GM23338 (cell line): Measurements from ENCODE around the gene CKS1B. TPM values are rescaled to one million over a fixed set of nuclear protein-coding genes. Genes with fewer than 3 reads are reported as not detected.

Experiments
- ATAC-seq: fragments of 200-7000 bp; cut with Tn5 transposase; 3 replicates; pipeline ENCODE4 v1.9.1; 2020
- DNase-seq: peaks from one replicate; pipeline ENCODE4 v3.0.0-alpha.2; 2015; ENCODE audit warnings: low spot score
- H2AFZ ChIP-seq: fragments of 200-600 bp; sonication (generic); 2 replicates; pipeline ENCODE4 v1.8.0; 2016; ENCODE audit warnings: antibody characterized with exemption, mild to moderate bottlenecking, moderate library complexity
- H3F3A ChIP-seq: fragments of 200-600 bp; sonication (generic); replicated peaks from 2 replicates; pipeline ENCODE4 v1.8.0; 2017; ENCODE audit warnings: antibody characterized with exemption, mixed run types, low read depth
- H3K27ac ChIP-seq: fragments of 200-600 bp; sonication (generic); 2 replicates; pipeline ENCODE4 v1.6.1; 2016; ENCODE audit warnings: low read depth
- H3K27me3 ChIP-seq: fragments of 200-600 bp; sonication (generic); 2 replicates; pipeline ENCODE4 v1.8.0; 2016; ENCODE audit warnings: mild to moderate bottlenecking, mixed run types, moderate library complexity; ENCODE audit not compliant: insufficient read depth
- H3K36me3 ChIP-seq: fragments of 200-600 bp; sonication (generic); 2 replicates; pipeline ENCODE4 v1.8.0; 2016; ENCODE audit warnings: mild to moderate bottlenecking; ENCODE audit not compliant: insufficient read depth
- H3K4me1 ChIP-seq: fragments of 200-600 bp; sonication (generic); 2 replicates; pipeline ENCODE4 v1.8.0; 2016; ENCODE audit warnings: mild to moderate bottlenecking, moderate library complexity; ENCODE audit not compliant: insufficient read depth
- H3K4me2 ChIP-seq: fragments of 200-600 bp; sonication (generic); 2 replicates; pipeline ENCODE4 v1.7.1; 2017; ENCODE audit warnings: mixed run types
- H3K4me3 ChIP-seq: fragments of 200-600 bp; sonication (generic); 2 replicates; pipeline ENCODE4 v1.6.1; 2016; ENCODE audit warnings: mixed run types
- H3K79me2 ChIP-seq: fragments of 200-600 bp; sonication (generic); replicated peaks from 2 replicates; pipeline ENCODE4 v1.8.0; 2017; ENCODE audit warnings: mild to moderate bottlenecking; ENCODE audit not compliant: insufficient read depth
- H3K9me2 ChIP-seq: fragments of 200-600 bp; sonication (generic); 2 replicates; pipeline ENCODE4 v1.8.0; 2017; ENCODE audit not compliant: insufficient read depth
- H4K20me1 ChIP-seq: fragments of 200-600 bp; sonication (generic); replicated peaks from 2 replicates; pipeline ENCODE4 v1.8.0; 2017; ENCODE audit warnings: mild to moderate bottlenecking; ENCODE audit not compliant: insufficient read depth
- H3K27ac Mint-ChIP-seq: 2 replicates; pipeline ENCODE4 v1.8.0; 2020; ENCODE audit warnings: inconsistent platforms, mild to moderate bottlenecking, moderate library complexity, mixed read lengths
- H3K27me3 Mint-ChIP-seq: 3 replicates; pipeline ENCODE4 v1.8.0; 2022; ENCODE audit warnings: low read depth, mild to moderate bottlenecking, moderate library complexity, mixed read lengths, inconsistent platforms; ENCODE audit not compliant: insufficient read depth, poor library complexity
- H3K36me3 Mint-ChIP-seq: 3 replicates; pipeline ENCODE4 v1.8.0; 2021; ENCODE audit warnings: low read depth, mild to moderate bottlenecking, inconsistent platforms, moderate library complexity, mixed read lengths
- H3K4me1 Mint-ChIP-seq: 3 replicates; pipeline ENCODE4 v1.8.0; 2020; ENCODE audit warnings: mild to moderate bottlenecking, inconsistent platforms, mixed read lengths
- H3K4me3 Mint-ChIP-seq: 3 replicates; pipeline ENCODE4 v1.8.0; 2021; ENCODE audit warnings: moderate library complexity, mild to moderate bottlenecking, inconsistent platforms, mixed read lengths
- H3K9me3 Mint-ChIP-seq: 3 replicates; pipeline ENCODE4 v1.8.0; 2020; ENCODE audit warnings: moderate library complexity, mild to moderate bottlenecking, inconsistent platforms, mixed read lengths
- CREB1 ChIP-seq: fragments of 250-450 bp; sonication (Bioruptor Pico); IDR thresholded peaks from 2 replicates; pipeline ENCODE4 v1.5.0; 2020; ENCODE audit warnings: low read depth, mild to moderate bottlenecking, moderate library complexity
- NANOG ChIP-seq: IDR thresholded peaks from 2 replicates; pipeline ENCODE4 v1.6.1; 2016; ENCODE audit warnings: antibody characterized with exemption, borderline replicate concordance
- POLR2AphosphoS5 ChIP-seq: IDR thresholded peaks from 2 replicates; pipeline ENCODE4 v1.6.1; 2016; ENCODE audit warnings: antibody characterized with exemption, low read depth
- long read RNA-seq: library from polyadenylated mRNA; unstranded; transcript quantifications from one replicate; pipeline ENCODE4 v2.0.0, GENCODE V29; 2020; ENCODE audit not compliant: unreplicated experiment
- polyA plus RNA-seq: library from polyadenylated mRNA; unstranded; fragments of >200 nt; fragmentation: Nextera tagmentation; extraction: Ambion mirVana; gene quantifications from 2 replicates; pipeline ENCODE4 v1.2.1, GENCODE V29; 2016
- total RNA-seq: library from RNA; depleted of rRNA; stranded (reverse); fragments of >200 nt; shearing (Covaris generic); gene quantifications from 2 replicates; pipeline ENCODE4 v1.2.3, GENCODE V29; 2014; rRNA removed
- TF ChIP-seq, protein P1 (sequence below), 2 experiments: fragments of 200-600 bp in 1 of 2; sonication (generic) in 1 of 2; conservative IDR thresholded peaks; 2 replicates each; pipeline versions ENCODE4 v1.5.1 to v1.6.1; 2016 to 2017; ENCODE audit warnings: antibody characterized with exemption in 2 of 2, low read depth in 2 of 2, mild to moderate bottlenecking in 2 of 2, moderate library complexity in 1 of 2
- TF ChIP-seq, protein P2 (sequence below): IDR thresholded peaks from 2 replicates; pipeline ENCODE4 v1.6.1; 2016; ENCODE audit warnings: antibody characterized with exemption

Gene CKS1B
- total RNA-seq = 296 and 392 TPM in 2 replicates
- polyA plus RNA-seq = 562 and 617 TPM in 2 replicates
- long read RNA-seq, transcript CKS1B-201 (3 exons, 759 nt) = major isoform, 193 of 277 reads
- long read RNA-seq, transcript CKS1B-203 (3 exons, 912 nt) = minor isoform, 6 of 277 reads
- long read RNA-seq, transcript CKS1B-204 (2 exons, 1,166 nt) = minor isoform, 72 of 277 reads
- long read RNA-seq, partial matches to known transcripts = 2 of 277 reads
- long read RNA-seq, other reads (novel, unspliced or antisense) = 4 of 277 reads

DNA sequence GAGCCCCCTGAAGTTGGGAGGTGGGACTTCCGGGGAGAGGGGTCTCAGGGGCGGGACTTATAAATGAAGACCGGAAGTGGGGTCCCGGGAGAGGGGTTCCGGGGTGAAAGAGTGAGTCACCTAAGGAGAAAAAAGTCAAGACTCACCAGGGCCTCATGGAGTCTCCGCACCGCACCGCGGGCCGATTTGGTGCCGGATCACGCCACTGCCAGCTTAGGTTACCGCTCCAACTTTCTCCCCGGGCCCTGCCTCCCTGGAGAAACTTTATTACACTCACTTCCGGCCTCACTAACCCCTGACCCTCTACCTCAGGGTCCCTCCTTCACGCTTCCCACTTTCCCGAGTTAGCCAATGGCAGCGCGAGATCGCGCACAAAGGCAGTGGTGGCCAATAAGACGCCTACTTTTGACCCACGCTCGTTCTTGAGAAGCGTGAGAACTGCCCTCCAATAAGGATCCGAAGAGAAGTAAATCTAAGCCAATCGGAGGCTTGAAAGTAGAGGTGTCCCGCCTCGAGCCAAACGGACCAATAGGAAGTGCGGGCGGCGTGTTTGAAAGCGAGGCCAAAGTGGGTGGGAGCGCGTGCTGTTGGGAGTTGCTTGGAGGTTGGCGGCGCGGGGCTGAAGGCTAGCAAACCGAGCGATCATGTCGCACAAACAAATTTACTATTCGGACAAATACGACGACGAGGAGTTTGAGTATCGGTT lies at the start of gene CKS1B:
CKS1B (plus strand) TSS at position 580 of the 706 bp plus-strand sequence; CDS start at position 645, 65 bp downstream.
- Histone ChIP-seq H3K27me3 (no peaks in the 10 kb centered on the region), H3K4me3 (peak within 1 kb of the TSS; percentile 82)
- DNase-seq = peak; percentile 100

DNA sequence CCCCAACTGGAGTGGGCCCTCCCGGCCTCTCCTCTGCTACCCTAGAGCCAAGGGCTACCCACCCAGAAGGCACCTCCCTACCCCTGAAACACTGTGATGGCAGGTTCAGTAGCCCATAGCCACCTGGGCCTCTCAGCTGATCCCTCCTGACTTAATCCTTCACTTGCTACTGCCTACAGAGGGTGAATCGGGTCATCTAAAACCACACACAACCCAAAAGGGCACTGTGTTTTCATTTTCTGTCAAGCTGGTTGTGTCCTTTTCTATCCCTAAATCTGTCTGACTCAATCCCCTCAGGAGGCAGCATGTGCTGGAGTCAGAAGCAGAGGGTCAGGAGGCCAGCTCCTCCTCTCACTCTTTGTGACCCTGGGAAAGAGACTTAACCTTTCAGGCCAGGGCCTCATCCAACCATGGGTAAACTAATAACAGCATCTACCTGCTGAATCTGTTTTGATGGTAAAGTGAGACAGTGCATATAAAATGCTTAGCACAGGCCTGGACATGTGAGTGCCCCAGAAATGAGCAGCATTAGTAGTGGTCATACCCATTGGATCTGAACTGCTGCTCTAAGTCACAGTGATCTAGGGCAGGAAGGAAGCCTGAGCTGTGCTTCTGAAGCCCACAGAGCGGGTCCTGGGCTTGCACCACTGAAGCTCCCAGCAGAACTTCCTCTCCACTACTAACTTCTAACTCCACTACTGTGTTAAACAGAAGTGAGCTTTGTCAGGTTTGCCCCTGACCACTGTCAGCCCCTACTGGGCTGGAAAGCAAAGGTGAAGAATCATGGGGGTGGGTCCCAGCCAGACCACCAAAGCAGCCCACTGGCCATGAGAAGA lies 48.9 kb upstream of the CKS1B start:
- TF ChIP-seq, protein P1, sequence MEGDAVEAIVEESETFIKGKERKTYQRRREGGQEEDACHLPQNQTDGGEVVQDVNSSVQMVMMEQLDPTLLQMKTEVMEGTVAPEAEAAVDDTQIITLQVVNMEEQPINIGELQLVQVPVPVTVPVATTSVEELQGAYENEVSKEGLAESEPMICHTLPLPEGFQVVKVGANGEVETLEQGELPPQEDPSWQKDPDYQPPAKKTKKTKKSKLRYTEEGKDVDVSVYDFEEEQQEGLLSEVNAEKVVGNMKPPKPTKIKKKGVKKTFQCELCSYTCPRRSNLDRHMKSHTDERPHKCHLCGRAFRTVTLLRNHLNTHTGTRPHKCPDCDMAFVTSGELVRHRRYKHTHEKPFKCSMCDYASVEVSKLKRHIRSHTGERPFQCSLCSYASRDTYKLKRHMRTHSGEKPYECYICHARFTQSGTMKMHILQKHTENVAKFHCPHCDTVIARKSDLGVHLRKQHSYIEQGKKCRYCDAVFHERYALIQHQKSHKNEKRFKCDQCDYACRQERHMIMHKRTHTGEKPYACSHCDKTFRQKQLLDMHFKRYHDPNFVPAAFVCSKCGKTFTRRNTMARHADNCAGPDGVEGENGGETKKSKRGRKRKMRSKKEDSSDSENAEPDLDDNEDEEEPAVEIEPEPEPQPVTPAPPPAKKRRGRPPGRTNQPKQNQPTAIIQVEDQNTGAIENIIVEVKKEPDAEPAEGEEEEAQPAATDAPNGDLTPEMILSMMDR (conservative IDR thresholded peaks at IDR 0.05; ENCODE audit: low read depth in 2 of 2) = no peak
- TF ChIP-seq CREB1 (no peak), POLR2AphosphoS5 (no peak)
- TF ChIP-seq, protein P2, sequence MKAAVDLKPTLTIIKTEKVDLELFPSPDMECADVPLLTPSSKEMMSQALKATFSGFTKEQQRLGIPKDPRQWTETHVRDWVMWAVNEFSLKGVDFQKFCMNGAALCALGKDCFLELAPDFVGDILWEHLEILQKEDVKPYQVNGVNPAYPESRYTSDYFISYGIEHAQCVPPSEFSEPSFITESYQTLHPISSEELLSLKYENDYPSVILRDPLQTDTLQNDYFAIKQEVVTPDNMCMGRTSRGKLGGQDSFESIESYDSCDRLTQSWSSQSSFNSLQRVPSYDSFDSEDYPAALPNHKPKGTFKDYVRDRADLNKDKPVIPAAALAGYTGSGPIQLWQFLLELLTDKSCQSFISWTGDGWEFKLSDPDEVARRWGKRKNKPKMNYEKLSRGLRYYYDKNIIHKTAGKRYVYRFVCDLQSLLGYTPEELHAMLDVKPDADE = no peak
- Mint-ChIP-seq H3K27ac (no peak overlapping the region), H3K9me3 (no peaks in the 10 kb centered on the region), H3K4me1 (no peaks in the 10 kb centered on the region), H3K4me3 (no peak overlapping the region), H3K27me3 (peaks cover 5% of the 10 kb centered on the region), H3K36me3 (peaks cover 23% of the 10 kb centered on the region)
- Histone ChIP-seq H3K27me3 (no peaks in the 10 kb centered on the region), H3K4me1 (no peaks in the 10 kb centered on the region), H3K4me2 (no peak overlapping the region), H3K79me2 (no peaks in the 10 kb centered on the region), H3K36me3 (no peaks in the 10 kb centered on the region), H3F3A (no peaks in the 10 kb centered on the region), H3K4me3 (no peak overlapping the region), H3K27ac (no peak overlapping the region), H3K9me2 (no peaks in the 10 kb centered on the region), H4K20me1 (no peaks in the 10 kb centered on the region; the same call in 1 of the 2 replicates), H2AFZ (no peak overlapping the region)
- DNase-seq = no peak
- no peak for ATAC-seq

More for the DNA sequence above, at the start of gene CKS1B:
- Histone ChIP-seq H3K9me2 (no peaks in the 10 kb centered on the region), H4K20me1 (peaks cover 27% of the 10 kb centered on the region), H3K4me2 (peak within 1 kb of the TSS; percentile 84), H3K79me2 (peaks cover 59% of the 10 kb centered on the region), H3F3A (peaks cover 18% of the 10 kb centered on the region), H3K36me3 (peaks cover 14% of the 10 kb centered on the region; the same call in 1 of the 2 replicates), H3K27ac (peak within 1 kb of the TSS; percentile 100), H2AFZ (no peak within 1 kb of the TSS), H3K4me1 (peaks cover 24% of the 10 kb centered on the region)
- peaks cover 10% of the 10 kb centered on the region for H3K27me3 Mint-ChIP-seq
- peaks cover 36% of the 10 kb centered on the region for H3K36me3 Mint-ChIP-seq
- peaks cover 3% of the 10 kb centered on the region; the same call in 1 of the 3 replicates for H3K9me3 Mint-ChIP-seq
- ATAC-seq = peak; percentile 61
- H3K27ac Mint-ChIP-seq = no peak within 1 kb of the TSS
- H3K4me3 Mint-ChIP-seq = no peak within 1 kb of the TSS
- TF ChIP-seq POLR2AphosphoS5 (peak; percentile 91), CREB1 (peak; percentile 35; the same call in 1 of the 2 replicates), NANOG (no peak)
- peaks cover 16% of the 10 kb centered on the region for H3K4me1 Mint-ChIP-seq
